ENCODE data around the gene MMP11.

Gene MMP11

GRCh38 chr22:23806837-23807236, 34.2 kb downstream of the MMP11 start:
- no peak for DNase-seq

- no peak for DNase-seq
Measured at GRCh38 chr22:23812378-23812777, 39.7 kb downstream of the MMP11 start.

GRCh38 chr22:23815541-23816155, 43.0 kb downstream of the MMP11 start:
- DNase-seq = no peak

GRCh38 chr22:23816156-23816976, 43.7 kb downstream of the MMP11 start:
- no peak for DNase-seq

- no peak for DNase-seq
Measured at GRCh38 chr22:23817146-23817545, 44.5 kb downstream of the MMP11 start.

- DNase-seq = no peak
Measured at GRCh38 chr22:23818541-23818940, 45.9 kb downstream of the MMP11 start.

- no peak for DNase-seq
Measured at GRCh38 chr22:23820748-23821211, 48.1 kb downstream of the MMP11 start.

- no peak for DNase-seq
Measured at GRCh38 chr22:23822101-23822671, 49.5 kb downstream of the MMP11 start.

- DNase-seq = no peak
Measured at GRCh38 chr22:23823331-23823791, 50.7 kb downstream of the MMP11 start.

GRCh38 chr22:23824476-23825245, 52.0 kb downstream of the MMP11 start:
- DNase-seq = no peak

- DNase-seq = no peak
Measured at GRCh38 chr22:23825246-23825905, 52.7 kb downstream of the MMP11 start.

GRCh38 chr22:23826510-23827350, 54.1 kb downstream of the MMP11 start:
- no peak for DNase-seq

- DNase-seq = no peak
Measured at GRCh38 chr22:23827351-23827995, 54.8 kb downstream of the MMP11 start.

GRCh38 chr22:23828800-23829680, 56.4 kb downstream of the MMP11 start:
- DNase-seq = no peak

GRCh38 chr22:23829845-23830372, 57.3 kb downstream of the MMP11 start:
- DNase-seq = no peak

GRCh38 chr22:23831261-23831660, 58.6 kb downstream of the MMP11 start:
- DNase-seq = no peak

GRCh38 chr22:23831781-23832180, 59.1 kb downstream of the MMP11 start:
- no peak for DNase-seq

- DNase-seq = no peak
Measured at GRCh38 chr22:23832226-23833016, 59.8 kb downstream of the MMP11 start.
